ENCODE data around the gene STRADB.
"Not testable (repeated sequence)": the region's sequence is repeated elsewhere in the genome, so short reads cannot be mapped to it uniquely, and the experiment has no call there.

Gene STRADB

GRCh38 chr2:201430839-201431238, 20.7 kb upstream of the STRADB start:
- H3K27me3 ChIP-seq: no peaks in the 10 kb centered on the region
- H3K9ac ChIP-seq: no peak overlapping the region
- H3K9me3 ChIP-seq: peaks cover 44% of the 10 kb centered on the region
- peaks cover 23% of the 10 kb centered on the region for H3K36me3 ChIP-seq
- H3K4me1 ChIP-seq: peaks cover 17% of the 10 kb centered on the region
- no peak overlapping the region for H3K4me3 ChIP-seq
- H4K20me1 ChIP-seq: no peaks in the 10 kb centered on the region
- H3K27ac ChIP-seq: no peak overlapping the region
- TF ChIP-seq Cebpa-rat (IDR thresholded peaks at IDR 0.05): no peak
- no peak overlapping the region for H3K4me2 ChIP-seq

- Histone ChIP-seq H4K20me1 (no peaks in the 10 kb centered on the region), H3K4me1 (peaks cover 17% of the 10 kb centered on the region), H3K27ac (no peak overlapping the region), H3K9me3 (peaks cover 44% of the 10 kb centered on the region), H3K9ac (no peak overlapping the region), H3K27me3 (no peaks in the 10 kb centered on the region), H3K4me2 (peak overlapping the region; percentile 25; the same call in 1 of the 2 replicates), H3K4me3 (no peak overlapping the region), H3K36me3 (peaks cover 23% of the 10 kb centered on the region)
- no peak for TF ChIP-seq Cebpa-rat (IDR thresholded peaks at IDR 0.05)
Observed at GRCh38 chr2:201432038-201432620, 19.4 kb upstream of the STRADB start.

- H3K27ac ChIP-seq: no peak overlapping the region
- H3K36me3 ChIP-seq: peaks cover 23% of the 10 kb centered on the region
- TF ChIP-seq Cebpa-rat (IDR thresholded peaks at IDR 0.05): no peak
- no peak overlapping the region for H3K4me3 ChIP-seq
- no peak overlapping the region for H3K9ac ChIP-seq
- H3K4me2 ChIP-seq: peak overlapping the region; percentile 25; the same call in 1 of the 2 replicates
- H4K20me1 ChIP-seq: no peaks in the 10 kb centered on the region
- peaks cover 17% of the 10 kb centered on the region for H3K4me1 ChIP-seq
- peaks cover 39% of the 10 kb centered on the region for H3K9me3 ChIP-seq
- H3K27me3 ChIP-seq: no peaks in the 10 kb centered on the region
Observed at GRCh38 chr2:201432621-201433393, 18.7 kb upstream of the STRADB start.

- H3K27ac ChIP-seq: no peak overlapping the region
- H3K27me3 ChIP-seq: no peaks in the 10 kb centered on the region
- no peak overlapping the region for H3K9ac ChIP-seq
- no peak overlapping the region for H3K4me2 ChIP-seq
- H3K9me3 ChIP-seq: peaks cover 32% of the 10 kb centered on the region
- H4K20me1 ChIP-seq: no peaks in the 10 kb centered on the region
- no peak overlapping the region for H3K4me3 ChIP-seq
- H3K36me3 ChIP-seq: peaks cover 23% of the 10 kb centered on the region
- TF ChIP-seq Cebpa-rat (IDR thresholded peaks at IDR 0.05): no peak
- peaks cover 17% of the 10 kb centered on the region for H3K4me1 ChIP-seq
Observed at GRCh38 chr2:201433394-201433995, 18.0 kb upstream of the STRADB start.

- Histone ChIP-seq H3K4me2 (no peak overlapping the region), H3K9me3 (peaks cover 6% of the 10 kb centered on the region; the same call in 1 of the 2 replicates), H4K20me1 (no peaks in the 10 kb centered on the region), H3K9ac (no peak overlapping the region), H3K4me1 (peaks cover 27% of the 10 kb centered on the region), H3K36me3 (peaks cover 6% of the 10 kb centered on the region), H3K27me3 (no peaks in the 10 kb centered on the region), H3K4me3 (no peak overlapping the region), H3K27ac (no peak overlapping the region)
- TF ChIP-seq Cebpa-rat (IDR thresholded peaks at IDR 0.05): no peak
Observed at GRCh38 chr2:201436141-201436540, 15.4 kb upstream of the STRADB start.

GRCh38 chr2:201439336-201439922, 12.1 kb upstream of the STRADB start:
- not testable (repeated sequence) for H4K20me1 ChIP-seq, H3K4me3 ChIP-seq, H3K4me2 ChIP-seq, H3K27ac ChIP-seq, H3K27me3 ChIP-seq, H3K9ac ChIP-seq, H3K36me3 ChIP-seq, H3K9me3 ChIP-seq
- peaks cover 22% of the 10 kb centered on the region for H3K4me1 ChIP-seq

GRCh38 chr2:201440182-201440581, 11.4 kb upstream of the STRADB start:
- TF ChIP-seq Cebpa-rat (IDR thresholded peaks at IDR 0.05): no peak
- no peak overlapping the region for H3K4me2 ChIP-seq
- H4K20me1 ChIP-seq: no peaks in the 10 kb centered on the region
- no peaks in the 10 kb centered on the region for H3K9me3 ChIP-seq
- H3K27ac ChIP-seq: no peak overlapping the region
- no peaks in the 10 kb centered on the region for H3K27me3 ChIP-seq
- no peaks in the 10 kb centered on the region for H3K36me3 ChIP-seq
- peaks cover 22% of the 10 kb centered on the region for H3K4me1 ChIP-seq
- H3K9ac ChIP-seq: no peak overlapping the region
- no peak overlapping the region for H3K4me3 ChIP-seq

GRCh38 chr2:201441409-201441808, 10.1 kb upstream of the STRADB start:
- peak overlapping the region; percentile 67 for H3K4me2 ChIP-seq
- TF ChIP-seq Cebpa-rat (IDR thresholded peaks at IDR 0.05): no peak
- no peaks in the 10 kb centered on the region for H3K36me3 ChIP-seq
- H3K9ac ChIP-seq: no peak overlapping the region
- peak overlapping the region; percentile 37; the same call in 1 of the 2 replicates for H3K27ac ChIP-seq
- no peaks in the 10 kb centered on the region for H3K9me3 ChIP-seq
- H4K20me1 ChIP-seq: no peaks in the 10 kb centered on the region
- H3K4me1 ChIP-seq: peaks cover 22% of the 10 kb centered on the region
- H3K4me3 ChIP-seq: no peak overlapping the region
- H3K27me3 ChIP-seq: no peaks in the 10 kb centered on the region

- Histone ChIP-seq H3K36me3 (no peaks in the 10 kb centered on the region), H3K9me3 (no peaks in the 10 kb centered on the region), H3K9ac (no peak overlapping the region), H3K27ac (no peak overlapping the region), H4K20me1 (no peaks in the 10 kb centered on the region), H3K4me1 (peaks cover 42% of the 10 kb centered on the region), H3K27me3 (no peaks in the 10 kb centered on the region), H3K4me3 (no peak overlapping the region), H3K4me2 (no peak overlapping the region)
- TF ChIP-seq Cebpa-rat (IDR thresholded peaks at IDR 0.05): no peak
Observed at GRCh38 chr2:201444746-201445465, 6.6 kb upstream of the STRADB start.
